ENCODE results near the gene ANKRD1.

ANKRD1 gene

DNA sequence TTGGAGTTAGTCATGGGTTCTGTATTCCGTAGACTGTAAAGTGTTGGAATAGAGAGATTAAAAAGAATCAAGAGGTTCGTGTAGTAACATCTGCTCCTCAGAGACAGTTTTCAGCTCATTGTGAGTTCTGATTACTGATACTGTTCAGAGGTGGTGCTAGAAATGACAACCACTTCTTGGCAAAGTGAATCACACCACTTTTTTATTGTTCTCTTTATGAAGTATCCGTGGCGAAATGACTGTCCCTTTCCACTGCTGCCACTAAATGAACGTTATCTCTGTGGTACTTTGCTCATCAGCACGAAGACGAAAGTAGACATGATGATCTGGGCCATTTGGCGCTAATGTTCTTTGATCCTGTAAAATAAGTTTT, 48.3 kb downstream of the ANKRD1 start:
- TF ChIP-seq, protein P1, sequence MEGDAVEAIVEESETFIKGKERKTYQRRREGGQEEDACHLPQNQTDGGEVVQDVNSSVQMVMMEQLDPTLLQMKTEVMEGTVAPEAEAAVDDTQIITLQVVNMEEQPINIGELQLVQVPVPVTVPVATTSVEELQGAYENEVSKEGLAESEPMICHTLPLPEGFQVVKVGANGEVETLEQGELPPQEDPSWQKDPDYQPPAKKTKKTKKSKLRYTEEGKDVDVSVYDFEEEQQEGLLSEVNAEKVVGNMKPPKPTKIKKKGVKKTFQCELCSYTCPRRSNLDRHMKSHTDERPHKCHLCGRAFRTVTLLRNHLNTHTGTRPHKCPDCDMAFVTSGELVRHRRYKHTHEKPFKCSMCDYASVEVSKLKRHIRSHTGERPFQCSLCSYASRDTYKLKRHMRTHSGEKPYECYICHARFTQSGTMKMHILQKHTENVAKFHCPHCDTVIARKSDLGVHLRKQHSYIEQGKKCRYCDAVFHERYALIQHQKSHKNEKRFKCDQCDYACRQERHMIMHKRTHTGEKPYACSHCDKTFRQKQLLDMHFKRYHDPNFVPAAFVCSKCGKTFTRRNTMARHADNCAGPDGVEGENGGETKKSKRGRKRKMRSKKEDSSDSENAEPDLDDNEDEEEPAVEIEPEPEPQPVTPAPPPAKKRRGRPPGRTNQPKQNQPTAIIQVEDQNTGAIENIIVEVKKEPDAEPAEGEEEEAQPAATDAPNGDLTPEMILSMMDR (IDR thresholded peaks at IDR 0.05; ENCODE audit: low read depth, low read length, missing control alignments), result no peak
- no peak for DNase-seq (ENCODE audit: low read depth)
- H3K4me3 ChIP-seq (ENCODE audit: low read depth, low read length), result peak overlapping the region; percentile 88

DNA sequence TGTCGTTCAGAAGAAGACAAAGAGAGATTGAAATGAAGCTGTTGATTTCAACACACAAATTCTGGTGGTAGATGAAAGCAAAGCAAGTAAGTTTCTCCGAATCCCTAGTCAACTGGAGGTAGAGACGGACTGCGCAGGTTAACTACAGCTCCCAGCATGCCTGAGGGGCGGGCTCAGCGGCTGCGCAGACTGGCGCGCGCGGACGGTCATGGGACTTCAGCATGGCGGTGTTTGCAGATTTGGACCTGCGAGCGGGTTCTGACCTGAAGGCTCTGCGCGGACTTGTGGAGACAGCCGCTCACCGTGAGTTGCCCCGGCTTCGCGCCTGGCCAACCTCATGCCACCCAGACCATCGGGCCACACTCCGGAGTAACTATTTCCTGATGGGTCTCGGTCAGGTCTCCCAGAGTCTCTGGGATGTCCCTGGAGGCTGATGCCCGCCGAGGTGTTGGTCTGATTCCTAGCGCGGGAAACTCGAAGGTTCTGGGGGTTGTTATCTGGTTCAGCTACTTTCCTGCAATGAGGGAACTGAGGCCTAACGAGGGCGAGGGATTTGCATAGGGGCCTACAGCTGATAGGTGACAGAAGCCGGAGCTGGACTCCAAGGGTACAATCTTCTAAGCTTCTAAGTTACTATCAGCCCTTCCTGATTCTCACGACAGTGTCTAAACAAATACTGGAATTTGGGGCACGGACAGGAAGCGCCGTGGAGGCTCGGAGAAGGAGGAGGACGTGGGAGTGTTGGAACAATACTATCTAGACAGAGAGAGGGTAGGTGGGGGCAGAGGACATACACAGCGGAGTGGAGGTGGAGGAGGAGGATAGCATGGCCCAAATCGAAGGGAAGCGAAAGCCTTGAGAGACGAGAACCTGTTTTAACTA, 48.9 kb downstream of the ANKRD1 start, which contains the start of gene RPP30:
TSS of gene RPP30 (plus strand) at position 209 of the 882 bp plus-strand sequence. CDS start at position 222, 13 bp downstream.
- peak within 1 kb of the TSS; percentile 88 for H3K4me3 ChIP-seq (ENCODE audit: low read depth, low read length)
- peak; percentile 45 for DNase-seq (ENCODE audit: low read depth)
- TF ChIP-seq, protein P1 (IDR thresholded peaks at IDR 0.05; ENCODE audit: low read depth, low read length, missing control alignments), result no peak

DNA sequence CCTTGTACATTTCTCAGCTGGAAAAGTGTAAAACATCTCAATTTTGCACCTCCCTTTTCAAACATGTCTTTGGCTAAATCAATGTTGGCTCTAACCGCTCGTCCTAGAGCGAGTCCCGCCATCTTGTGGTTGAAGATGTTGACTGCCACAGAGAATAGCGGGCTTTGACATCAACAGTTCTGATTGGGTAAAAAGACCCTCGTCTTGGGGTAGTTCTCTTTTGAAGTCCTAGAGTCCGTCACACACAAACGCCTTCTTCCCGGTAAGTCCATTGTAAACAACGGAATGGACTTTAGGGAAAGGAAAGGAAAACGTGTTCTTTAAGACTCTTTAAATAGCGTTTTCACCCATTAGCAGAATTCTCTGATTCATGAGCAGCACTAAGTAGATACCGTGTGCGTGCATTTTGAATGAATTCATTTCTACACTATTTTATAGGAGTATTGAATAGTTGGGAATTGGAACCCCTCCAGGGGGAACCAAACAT, 49.6 kb downstream of the ANKRD1 start:
- H3K4me3 ChIP-seq (ENCODE audit: low read depth, low read length), result peak overlapping the region; percentile 88
- peak; percentile 49 for DNase-seq (ENCODE audit: low read depth)
- TF ChIP-seq, protein P1 (IDR thresholded peaks at IDR 0.05; ENCODE audit: low read depth, low read length, missing control alignments), result peak; percentile 53

DNA sequence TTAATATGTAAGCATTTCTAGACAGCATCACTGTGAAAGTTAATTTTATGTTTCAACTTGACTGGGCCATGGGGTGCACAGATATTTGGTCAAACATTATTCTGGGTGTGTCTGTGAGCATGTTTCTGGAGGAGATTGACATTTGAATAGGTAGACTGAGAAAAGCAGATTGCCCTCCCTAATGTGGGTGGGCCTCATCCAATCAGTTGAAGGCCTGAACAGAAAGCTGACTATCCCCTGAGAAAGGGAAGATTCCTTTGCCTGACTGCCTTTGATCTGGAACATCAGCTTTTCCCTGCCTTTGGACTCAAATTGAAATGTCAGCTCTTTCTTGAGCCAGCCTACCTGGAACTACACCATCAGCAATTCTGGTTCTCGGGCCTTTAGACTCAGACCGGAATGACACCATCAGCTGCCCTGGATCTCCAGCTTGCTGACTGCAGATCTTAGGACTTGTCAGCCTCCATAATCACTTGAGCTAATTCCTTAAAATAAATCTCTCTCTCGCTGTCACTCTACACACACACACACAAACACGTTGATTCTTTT, 54.8 kb downstream of the ANKRD1 start:
- no peak overlapping the region for H3K4me3 ChIP-seq (ENCODE audit: low read depth, low read length)
- TF ChIP-seq, protein P1 (IDR thresholded peaks at IDR 0.05; ENCODE audit: low read depth, low read length, missing control alignments), result no peak
- no peak for DNase-seq (ENCODE audit: low read depth)

GRCh38 chr10:90865401-90865800, 55.5 kb downstream of the ANKRD1 start:
- no peak overlapping the region for H3K4me3 ChIP-seq (ENCODE audit: low read depth, low read length)
- TF ChIP-seq, protein P1 (IDR thresholded peaks at IDR 0.05; ENCODE audit: low read depth, low read length, missing control alignments), result peak; percentile 28
- DNase-seq (ENCODE audit: low read depth), result no peak

GRCh38 chr10:90862908-90863514, 57.9 kb downstream of the ANKRD1 start:
- TF ChIP-seq, protein P1 (IDR thresholded peaks at IDR 0.05; ENCODE audit: low read depth, low read length, missing control alignments), result peak; percentile 51
- no peak for DNase-seq (ENCODE audit: low read depth)

More at GRCh38 chr10:90862908-90863514, 57.9 kb downstream of the ANKRD1 start:
- no peak overlapping the region for H3K4me3 ChIP-seq (ENCODE audit: low read depth, low read length)

All from GM12864 (cell line).